Endothelial cell of umbilical vein (primary cell): ENCODE results near the gene HNRNPL.
"Not testable (repeated sequence)": the region's sequence is repeated elsewhere in the genome, so short reads cannot be mapped to it uniquely, and the experiment has no call there.

Experiments
- EZH2 ChIP-seq: IDR thresholded peaks from 2 replicates; pipeline ENCODE4 v1.6.1; 2012; ENCODE audit warnings: borderline replicate concordance, low read depth, mild to moderate bottlenecking, moderate library complexity, low read length, inconsistent platforms; ENCODE audit not compliant: severe bottlenecking
- FOS ChIP-seq: IDR thresholded peaks from 2 replicates; pipeline ENCODE4 v1.6.1; 2011; ENCODE audit warnings: mild to moderate bottlenecking, low read length, moderate library complexity, borderline replicate concordance; ENCODE audit not compliant: insufficient read depth
- MAX ChIP-seq: IDR thresholded peaks from 2 replicates; pipeline ENCODE4 v1.6.1; 2011; ENCODE audit not compliant: insufficient read depth, insufficient read length
- MYC ChIP-seq: IDR thresholded peaks from one replicate; pipeline ENCODE4 v1.6.1; 2011; ENCODE audit warnings: mild to moderate bottlenecking, low read depth, low read length
- POLR2A ChIP-seq: IDR thresholded peaks from 2 replicates; pipeline ENCODE4 v1.6.1; 2012; ENCODE audit warnings: low read depth, mild to moderate bottlenecking, control low read depth, low read length
- POLR2AphosphoS5 ChIP-seq: IDR thresholded peaks from 2 replicates; pipeline ENCODE4 v1.6.1; 2012; ENCODE audit warnings: low read depth, mild to moderate bottlenecking, control low read depth, low read length, moderate library complexity; ENCODE audit not compliant: insufficient read depth
- TF ChIP-seq, protein P1 (sequence below), 2 donors: IDR thresholded peaks; 1 replicate in 1 of 2; 2 replicates in 1 of 2; pipeline ENCODE4 v1.5.1; 2011; ENCODE audit warnings: low read length in 2 of 2, mild to moderate bottlenecking in 2 of 2, moderate library complexity in 2 of 2, control low read depth in 1 of 2, inconsistent platforms in 1 of 2, low read depth in 1 of 2; ENCODE audit not compliant: insufficient read depth in 1 of 2; ENCODE audit errors: extremely low read depth in 1 of 2

- TF ChIP-seq POLR2A, EZH2, POLR2AphosphoS5, MAX, FOS, MYC: not testable (repeated sequence)
- TF ChIP-seq, protein P1, sequence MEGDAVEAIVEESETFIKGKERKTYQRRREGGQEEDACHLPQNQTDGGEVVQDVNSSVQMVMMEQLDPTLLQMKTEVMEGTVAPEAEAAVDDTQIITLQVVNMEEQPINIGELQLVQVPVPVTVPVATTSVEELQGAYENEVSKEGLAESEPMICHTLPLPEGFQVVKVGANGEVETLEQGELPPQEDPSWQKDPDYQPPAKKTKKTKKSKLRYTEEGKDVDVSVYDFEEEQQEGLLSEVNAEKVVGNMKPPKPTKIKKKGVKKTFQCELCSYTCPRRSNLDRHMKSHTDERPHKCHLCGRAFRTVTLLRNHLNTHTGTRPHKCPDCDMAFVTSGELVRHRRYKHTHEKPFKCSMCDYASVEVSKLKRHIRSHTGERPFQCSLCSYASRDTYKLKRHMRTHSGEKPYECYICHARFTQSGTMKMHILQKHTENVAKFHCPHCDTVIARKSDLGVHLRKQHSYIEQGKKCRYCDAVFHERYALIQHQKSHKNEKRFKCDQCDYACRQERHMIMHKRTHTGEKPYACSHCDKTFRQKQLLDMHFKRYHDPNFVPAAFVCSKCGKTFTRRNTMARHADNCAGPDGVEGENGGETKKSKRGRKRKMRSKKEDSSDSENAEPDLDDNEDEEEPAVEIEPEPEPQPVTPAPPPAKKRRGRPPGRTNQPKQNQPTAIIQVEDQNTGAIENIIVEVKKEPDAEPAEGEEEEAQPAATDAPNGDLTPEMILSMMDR (IDR thresholded peaks at IDR 0.05; ENCODE audit: extremely low read depth in 1 of 2, insufficient read depth in 1 of 2, low read depth in 1 of 2, low read length in 2 of 2): not testable (repeated sequence)
These were observed 28.5 kb downstream of the HNRNPL start for GRCh38 chr19:38821230-38821825.
